GM19324 (cell line): Measurements from ENCODE around the gene CARMIL1.

Experiments used
- ATAC-seq: cut with Tn5 transposase; IDR thresholded peaks from one replicate; pipeline ENCODE4 v1.9.1; 2021; ENCODE audit warnings: mild to moderate bottlenecking, moderate library complexity; ENCODE audit not compliant: unreplicated experiment, low FRiP score

Gene CARMIL1

DNA sequence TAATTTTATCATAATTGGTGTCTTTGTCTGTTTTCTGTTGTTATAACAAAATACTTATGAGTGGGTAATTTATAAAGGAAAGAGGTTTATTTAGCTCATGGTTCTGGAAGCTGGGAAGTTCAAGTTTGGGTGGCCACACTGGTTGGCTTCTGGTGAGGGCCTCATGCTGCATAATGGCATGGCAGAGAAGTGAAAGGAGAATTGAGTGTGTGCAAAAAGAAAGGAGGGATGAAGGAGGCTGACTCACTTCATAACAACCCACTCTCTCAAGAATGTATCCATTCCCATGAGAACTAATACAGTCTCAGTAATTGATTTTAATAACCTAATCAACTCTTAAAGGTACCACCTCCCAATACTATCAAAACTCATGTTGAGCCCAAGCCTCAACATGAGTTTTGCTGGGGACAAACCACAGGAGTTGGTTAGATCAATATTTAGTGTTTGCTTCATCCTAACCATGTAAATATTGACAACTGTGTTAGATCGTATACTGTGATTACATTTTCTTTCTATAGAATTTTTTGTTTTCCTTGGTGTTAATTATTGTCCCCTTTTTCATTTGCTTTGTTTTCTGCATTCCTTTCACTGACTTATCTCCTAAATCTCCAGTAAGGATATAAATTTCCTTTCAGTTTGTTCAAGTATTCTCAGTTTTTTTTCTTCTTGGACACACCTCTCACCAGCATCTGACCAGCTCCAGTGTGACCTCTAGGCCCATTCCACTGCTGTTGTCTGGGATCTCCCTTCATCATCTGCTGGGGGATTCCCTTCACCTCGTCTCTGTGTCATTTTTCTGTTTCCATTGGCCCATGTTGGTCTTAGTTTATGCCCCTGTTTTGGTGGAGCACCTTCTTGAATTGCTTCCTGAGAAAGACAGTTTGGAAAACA lies 318.0 kb downstream of the CARMIL1 start:
- ATAC-seq = no peak

DNA sequence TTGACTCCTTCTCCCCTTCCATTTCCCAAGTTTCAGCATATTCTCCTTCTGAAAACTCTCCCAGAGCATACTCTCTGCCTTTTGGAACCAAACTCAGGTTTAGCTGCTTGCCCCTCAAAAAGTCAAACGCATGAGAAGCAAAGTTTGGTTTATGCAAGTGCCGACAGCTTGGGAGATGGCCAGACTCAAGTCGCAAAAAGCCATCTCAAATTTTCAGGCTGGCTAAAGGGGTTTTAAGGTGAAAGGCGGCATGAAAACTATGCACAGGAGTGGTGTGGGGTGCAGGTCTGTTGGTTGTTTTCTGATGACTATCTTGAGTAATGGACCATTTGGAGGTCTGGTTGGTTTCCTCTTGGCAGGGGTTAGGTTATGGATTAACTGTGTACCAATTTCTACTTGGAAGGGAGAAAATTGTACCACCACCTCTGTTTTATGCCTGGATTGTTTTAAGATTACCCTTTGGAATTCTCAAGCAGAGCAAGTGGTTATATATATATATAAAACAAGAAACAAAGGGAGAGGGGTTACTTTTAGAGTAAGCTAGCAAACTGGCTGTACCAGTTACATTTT lies 320.4 kb downstream of the CARMIL1 start:
- ATAC-seq = no peak

DNA sequence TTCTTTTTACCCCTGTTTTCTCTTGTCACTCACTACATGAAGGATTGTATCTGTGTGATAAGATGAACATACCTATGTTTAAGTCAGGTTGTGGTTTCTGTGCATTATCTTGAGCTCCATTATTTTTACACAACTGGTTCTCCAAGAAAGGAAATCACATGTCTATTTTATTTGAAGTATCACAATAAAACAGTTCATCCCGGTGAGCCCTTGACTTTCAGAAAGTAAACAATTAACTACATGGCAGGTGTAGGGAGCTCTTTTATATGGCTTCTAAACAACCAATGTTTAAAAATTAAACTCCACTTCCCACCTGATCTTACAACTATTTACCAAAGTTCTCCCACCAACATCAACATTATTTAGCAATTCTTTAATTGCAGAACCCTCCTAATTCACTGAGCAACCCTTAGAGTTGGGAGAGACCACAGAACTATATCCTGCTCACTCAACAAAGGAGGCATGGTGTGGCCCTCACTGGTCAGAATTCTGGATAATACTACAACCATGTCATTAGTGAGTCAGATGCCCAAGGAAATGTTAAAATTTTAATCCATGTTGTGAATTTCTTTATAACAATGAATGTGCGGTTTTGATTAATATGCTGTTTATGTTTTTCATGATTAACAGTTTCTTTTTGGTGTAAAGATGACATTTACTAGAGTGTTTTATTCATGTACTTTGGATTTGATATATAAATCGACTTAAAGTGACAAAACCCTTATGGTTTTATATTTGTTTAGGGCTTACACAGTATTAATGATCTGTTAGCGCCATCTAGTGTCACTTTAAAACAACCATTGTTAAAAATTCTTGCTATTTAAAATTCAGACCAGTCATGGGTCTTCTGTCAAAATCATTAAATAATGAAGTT lies 322.9 kb downstream of the CARMIL1 start:
- ATAC-seq = no peak

DNA sequence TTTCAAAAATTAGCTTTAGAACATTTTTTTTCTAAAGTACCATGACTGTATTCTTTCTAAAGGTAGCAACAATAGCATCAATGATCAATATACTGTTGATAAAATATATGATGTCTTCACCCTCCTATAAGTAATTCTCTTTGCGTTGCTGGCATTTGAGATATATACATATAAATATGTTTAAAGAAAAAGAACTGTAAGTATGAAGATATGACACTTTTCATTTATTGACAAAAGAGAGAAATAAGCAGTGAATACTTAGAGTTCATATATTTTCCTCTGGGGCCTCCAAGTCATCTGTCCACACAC lies 323.5 kb downstream of the CARMIL1 start:
- ATAC-seq = no peak

DNA sequence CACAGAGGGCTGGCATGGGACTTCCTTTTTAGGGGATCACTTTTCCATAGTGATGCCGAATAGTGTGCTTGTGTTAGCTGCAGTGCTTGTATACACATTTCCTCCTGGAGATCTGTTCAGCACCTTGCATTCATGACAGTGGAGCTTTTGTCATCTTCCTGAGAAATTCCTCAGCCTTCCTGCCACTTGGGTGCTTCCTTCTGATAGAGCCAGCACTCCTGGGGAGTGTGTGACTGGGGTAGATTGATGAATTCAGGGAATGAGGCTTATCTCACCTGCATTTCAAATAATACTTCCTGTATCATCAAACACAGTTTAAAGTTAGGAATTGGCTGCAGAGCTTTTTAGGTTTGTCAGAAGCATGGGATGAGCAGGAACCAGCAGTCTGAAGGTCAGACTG lies 324.1 kb downstream of the CARMIL1 start:
- no peak for ATAC-seq

DNA sequence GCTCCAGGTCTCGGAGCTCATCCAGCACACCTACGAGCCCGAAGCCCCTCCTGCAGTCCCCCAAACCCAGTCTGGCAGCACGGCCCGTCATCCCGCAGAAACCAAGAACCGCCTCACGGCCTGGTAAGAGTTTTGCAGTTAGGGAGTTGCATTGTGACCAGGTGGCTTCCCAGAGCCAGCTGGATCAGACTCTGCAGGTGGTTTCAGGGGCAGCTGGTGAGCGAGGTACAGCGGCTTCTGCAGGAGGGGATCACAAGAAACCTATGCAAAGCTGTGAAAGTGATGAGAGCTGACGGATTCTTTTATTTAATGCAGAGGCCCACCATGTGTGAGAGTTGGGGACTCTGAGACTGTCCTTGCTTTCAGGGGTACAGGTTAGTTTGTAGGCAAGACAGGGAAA lies 327.0 kb downstream of the CARMIL1 start:
- ATAC-seq = no peak

DNA sequence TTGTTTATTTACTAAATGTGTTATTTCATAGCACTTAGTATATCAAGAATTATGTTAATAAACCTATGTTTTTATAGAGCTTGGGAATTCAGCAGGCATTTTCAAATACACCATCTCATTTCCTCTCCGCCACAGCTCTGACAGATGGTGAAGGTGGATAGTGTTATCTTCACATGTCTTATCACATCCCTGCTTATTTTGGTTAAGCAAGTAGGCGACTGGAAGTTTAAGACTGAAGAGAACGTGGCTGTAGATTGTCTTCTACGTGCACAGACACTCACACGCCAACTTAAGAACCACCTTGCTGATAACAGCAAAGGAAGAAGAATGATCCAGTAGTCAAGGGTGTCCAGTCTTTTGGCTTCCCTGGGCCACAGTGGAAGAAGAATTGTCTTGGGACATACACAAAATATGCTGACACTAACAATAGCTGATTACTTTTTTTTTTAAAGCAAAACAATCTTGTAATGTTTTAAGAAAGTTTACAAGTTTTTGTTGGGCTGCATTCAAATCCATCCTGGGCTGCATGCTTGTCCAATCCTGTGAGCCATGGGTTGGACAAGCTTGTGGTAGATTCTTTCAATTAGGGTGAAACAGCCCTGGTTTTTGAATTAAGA lies 329.5 kb downstream of the CARMIL1 start:
- no peak for ATAC-seq

DNA sequence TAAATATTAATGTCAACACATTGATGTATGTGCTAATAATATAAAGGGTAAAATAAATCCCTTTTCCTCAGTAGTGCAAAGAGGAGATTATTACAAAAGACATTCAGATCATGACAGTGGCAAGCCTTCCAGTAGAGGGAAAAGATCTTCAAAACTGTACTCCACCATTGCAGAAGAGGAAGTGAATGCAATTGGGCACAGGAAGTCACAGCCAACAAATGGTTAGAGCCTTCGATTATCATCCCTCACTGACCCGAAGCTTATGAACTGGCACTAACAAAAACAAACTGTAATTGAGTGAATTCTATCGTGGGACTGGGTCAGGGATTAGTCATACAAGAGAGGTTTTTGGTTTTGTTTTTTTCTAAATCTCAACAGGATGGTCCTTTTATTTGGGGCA lies 333.5 kb downstream of the CARMIL1 start:
- no peak for ATAC-seq

DNA sequence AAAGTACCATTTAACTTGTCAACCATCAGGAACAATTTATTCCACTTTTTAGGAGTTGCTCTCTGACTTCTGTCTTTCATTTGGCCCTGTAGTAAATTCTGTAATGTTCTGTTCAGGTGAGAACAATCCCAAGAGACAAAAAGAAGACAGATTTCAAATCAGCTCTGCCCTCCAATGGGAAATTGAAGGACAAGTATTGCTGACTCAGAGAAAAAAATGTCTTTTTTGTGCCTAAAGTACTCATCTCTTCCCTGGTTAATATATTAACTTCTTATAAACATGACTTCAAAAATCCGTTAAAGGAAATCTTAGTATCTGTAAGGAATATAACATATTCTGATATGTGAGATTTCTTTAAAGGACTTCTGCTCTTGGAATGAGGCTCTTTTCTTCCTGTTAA lies 334.2 kb downstream of the CARMIL1 start:
- no peak for ATAC-seq

DNA sequence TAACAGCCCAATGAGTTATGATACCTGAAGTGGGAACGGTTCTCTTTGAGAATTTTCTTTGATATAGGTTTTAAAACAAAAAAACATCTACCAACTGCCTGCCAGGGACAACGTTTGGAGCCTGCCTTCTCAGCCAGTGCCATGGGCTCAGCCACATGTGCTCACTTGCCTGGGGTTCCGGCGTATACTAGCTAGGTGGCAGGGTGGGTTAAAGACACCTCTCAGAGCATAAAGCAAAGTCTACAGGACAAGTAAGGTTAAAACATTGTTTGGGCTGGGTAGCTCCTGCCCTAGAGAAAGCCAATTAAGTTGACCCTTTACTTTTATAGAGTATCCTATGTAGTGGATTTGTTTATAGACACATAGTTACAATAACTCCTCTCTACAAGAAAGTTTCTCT lies 334.9 kb downstream of the CARMIL1 start:
- ATAC-seq = no peak

DNA sequence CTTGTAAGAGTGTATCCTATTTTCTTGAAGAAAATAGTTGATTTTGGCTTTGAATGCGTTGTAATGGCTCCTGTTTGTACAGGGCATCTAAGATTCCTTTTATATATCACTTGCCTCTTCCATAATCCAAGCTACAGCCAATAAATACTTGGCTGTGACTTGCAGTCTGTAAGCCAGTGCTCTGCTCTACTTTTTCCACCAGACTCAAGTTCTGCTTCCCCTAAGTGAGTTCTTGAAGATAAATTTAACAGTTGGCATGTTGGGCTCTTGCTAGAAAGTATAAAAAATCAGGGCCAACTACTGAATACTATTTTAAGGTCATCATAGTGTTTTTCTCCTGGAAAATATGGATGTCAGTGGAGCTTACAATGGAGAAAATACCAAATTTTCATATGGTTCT lies 336.3 kb downstream of the CARMIL1 start:
- no peak for ATAC-seq

DNA sequence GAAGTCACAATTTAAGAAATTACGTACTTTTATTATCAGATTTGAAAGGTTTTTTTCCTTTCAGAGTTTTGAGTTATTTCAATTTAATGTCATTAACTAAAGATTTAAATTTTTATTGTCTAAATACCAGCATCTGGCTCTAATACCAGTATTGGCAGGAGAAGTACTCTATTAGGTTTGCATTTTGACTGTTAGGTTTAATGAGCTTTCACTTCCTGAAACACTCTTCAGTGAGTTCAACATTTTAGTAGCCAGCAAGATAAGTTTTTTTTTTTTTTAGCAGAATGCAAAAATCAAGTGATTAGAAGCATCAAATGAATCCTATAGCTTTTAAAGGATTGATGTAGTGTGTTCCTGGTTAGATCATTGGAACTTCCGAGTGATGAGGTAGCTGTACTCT lies 338.8 kb downstream of the CARMIL1 start:
- ATAC-seq = no peak

DNA sequence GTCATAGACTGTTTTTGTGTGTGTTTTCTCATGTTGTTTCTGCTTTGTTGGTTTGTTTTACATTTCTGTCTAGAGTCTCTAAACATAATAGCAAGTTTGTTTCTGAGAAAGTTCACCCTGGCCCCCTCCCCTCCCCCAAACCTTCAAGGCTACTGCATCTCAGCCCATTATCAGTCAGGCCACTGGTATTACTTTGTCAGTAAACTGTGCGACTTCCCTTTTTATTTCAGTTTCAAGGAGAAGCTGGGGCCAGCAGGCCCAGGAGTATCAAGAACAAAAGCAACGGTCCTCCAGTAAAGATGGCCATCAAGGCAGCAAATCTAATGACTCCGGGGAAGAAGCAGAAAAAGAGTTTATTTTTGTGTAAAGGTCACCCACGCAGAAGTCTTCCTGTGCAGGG lies 340.0 kb downstream of the CARMIL1 start:
- ATAC-seq = no peak

DNA sequence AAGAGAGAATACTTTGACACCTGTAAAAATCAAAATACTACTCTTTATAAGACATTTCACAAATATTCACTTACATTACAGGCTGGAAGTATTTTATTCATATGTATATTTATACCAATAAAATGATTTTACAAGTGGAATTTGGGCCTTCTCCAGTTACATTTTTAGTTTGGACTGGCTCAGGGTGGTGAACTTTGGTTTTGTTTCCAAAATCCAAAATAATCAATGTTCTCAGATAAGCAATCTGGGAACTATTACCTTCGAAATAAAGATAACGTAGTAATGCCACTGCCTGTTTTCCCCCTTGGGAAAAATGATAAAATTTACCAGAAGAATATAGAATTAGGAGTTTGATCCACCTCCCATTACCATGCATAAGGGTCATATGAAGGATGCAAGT lies 341.2 kb downstream of the CARMIL1 start:
- ATAC-seq = no peak

DNA sequence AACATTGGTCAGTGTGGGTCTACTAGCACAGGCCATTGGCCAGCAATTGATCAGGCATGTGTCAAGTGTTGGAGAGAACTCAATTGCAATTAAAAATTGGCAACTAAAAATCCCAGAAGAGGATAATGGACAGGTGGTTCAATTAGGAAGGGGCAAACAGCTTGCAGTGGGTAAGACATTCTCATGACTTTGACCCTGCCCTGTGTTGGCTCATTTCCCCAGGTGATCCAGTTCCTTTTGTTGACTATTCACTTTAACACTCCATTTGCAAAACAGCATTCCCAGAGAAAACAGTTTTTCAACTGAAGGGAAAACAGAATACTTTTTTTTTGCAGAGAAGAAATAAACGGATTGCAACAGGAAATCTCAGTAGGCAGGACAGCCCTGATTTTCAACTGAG lies 343.9 kb downstream of the CARMIL1 start:
- no peak for ATAC-seq

DNA sequence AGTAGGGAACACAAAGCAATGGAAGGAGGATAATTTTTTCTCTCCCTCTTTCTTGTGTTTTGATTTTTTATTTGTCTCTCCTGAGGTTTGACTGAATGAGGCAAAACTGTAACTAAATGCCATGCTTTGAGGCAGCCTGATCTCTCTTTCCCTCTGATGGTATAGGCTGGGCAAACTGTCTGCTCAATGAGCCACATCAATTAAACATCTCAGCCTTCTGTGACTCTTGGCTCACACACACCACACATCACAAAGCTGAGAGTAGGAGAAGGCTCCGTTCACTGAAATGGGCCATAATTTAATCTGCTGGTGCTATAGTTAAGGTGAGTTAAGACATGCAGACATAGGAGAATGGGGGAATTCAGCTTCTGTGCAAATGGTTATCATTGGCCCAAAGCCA lies 344.7 kb downstream of the CARMIL1 start:
- ATAC-seq = no peak

DNA sequence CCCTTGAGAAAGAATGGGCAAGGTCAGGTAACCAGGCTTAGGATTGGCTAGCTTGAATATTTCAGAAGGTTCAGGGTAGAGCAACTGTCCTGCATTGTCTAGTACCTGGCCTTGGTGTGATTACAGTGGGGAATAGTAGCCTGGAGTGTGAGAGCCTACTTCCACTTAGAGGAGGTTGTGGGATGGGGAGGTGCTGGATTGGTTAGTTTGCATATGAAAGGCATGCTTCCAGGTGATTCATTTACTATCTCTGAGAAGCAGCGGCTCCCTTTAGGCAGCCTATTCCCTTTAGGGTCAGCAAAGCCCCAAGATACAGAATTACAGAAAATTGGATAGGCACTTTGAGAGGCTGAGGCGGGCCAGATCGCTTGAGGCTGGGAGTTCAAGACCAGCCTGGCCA lies 347.8 kb downstream of the CARMIL1 start:
- ATAC-seq = no peak

DNA sequence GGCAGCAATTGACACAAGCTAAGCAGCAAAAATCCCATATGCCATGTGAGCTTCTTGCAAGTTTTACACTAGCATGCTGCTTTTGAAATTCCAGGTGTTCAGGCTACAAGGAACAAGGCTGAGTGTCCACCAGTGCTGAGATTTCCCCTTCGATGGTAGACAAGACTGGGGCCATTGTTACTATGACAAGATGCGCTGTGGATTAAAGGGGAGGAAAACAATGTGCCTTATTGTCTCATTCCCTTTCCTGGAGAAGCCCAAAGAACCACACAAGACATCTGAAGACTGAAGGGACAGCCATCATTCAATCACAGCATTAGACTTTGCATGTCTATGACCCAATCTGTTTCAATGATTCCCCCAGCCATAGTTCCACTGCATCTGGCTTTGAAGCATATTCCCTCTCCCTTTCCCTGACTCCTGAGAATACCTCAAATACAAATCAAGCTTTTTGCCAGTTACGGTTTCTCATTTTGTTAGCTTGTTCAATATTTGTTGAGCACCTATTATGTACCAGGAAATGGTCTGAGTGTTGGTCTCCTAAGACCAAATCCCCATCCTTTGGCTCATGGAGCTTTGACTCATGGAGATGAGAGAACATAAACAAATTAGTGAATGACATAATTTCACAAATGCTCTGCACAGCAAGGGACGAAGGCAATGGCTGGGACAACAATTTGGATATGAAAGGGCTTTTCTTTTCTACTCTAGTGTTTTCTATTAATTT lies 349.5 kb downstream of the CARMIL1 start:
- ATAC-seq = no peak

DNA sequence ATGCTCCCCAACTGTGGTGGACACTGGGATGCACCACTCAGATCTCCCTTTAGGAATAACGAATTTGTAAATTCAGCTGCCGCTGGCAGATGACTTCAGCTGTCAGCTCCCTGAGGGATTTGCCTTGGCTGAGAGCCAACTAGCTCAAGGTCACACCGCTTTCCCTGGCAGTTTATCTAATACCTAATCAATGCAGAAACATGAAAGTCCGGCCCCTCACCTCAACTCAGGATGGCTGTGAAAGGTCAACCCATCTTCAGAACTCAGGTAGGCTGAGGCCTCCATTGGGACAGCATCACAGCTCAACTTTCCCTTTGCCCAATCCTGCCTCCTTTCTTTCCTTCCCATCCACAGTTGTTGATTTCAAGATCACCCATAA lies 350.0 kb downstream of the CARMIL1 start:
- no peak for ATAC-seq

DNA sequence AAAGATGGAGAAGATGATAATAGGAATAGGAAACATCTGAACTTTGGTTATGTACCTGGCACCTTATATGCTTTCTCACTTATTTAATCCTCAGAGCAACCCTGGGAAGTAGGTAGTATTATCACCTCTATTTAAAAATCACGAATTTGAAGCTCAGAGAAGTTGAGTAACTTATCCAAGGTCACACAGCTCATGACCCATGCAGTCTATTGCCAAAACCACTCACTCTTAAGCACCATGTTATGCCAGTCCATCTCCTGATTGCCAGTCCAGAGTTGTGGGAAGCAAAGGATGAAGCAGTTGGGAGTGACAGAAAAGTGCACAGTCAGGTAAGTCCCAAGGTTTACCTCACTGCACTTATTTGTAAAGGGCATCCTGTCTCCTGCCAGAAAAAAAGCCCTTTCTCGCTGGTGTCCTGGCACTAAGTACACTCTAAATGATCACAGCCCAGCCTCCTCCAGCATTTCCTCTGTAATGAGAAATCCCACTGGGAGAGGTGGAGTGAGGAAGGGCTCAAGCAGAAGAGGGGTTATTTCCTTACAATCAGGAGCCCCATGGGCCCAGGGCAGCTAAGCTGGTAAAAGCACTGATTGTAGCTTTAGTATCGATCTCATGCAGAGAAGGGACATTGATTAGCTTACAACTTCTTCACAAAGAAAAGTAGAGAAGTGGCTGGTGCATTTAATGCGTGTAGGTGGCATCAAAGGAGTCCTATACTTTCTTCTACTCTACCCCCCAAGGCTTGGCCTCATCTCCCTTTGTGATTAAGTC lies 351.5 kb downstream of the CARMIL1 start:
- ATAC-seq = no peak
